Mucosa of descending colon (tissue), 3 donors: ENCODE results near the gene DIP2A. TPM values are rescaled to one million over a fixed set of nuclear protein-coding genes. Genes with fewer than 3 reads are reported as not detected.

Source experiments
- ATAC-seq: fragments of 200-7000 bp; cut with Tn5 transposase; one replicate; pipeline ENCODE4 v1.9.1; 2020; ENCODE audit warnings: mild to moderate bottlenecking, moderate library complexity
- DNase-seq, 3 donors: peaks; one replicate each; pipeline ENCODE4 v3.0.0-alpha.2; 2020
- H3K36me3 ChIP-seq: fragments of 200-600 bp; one replicate; pipeline ENCODE4 v1.8.0; 2021; ENCODE audit warnings: low read depth, mild to moderate bottlenecking
- H3K4me1 ChIP-seq: fragments of 200-600 bp; one replicate; pipeline ENCODE4 v1.8.0; 2021; ENCODE audit warnings: low read depth, mild to moderate bottlenecking
- H3K4me3 ChIP-seq: fragments of 200-600 bp; one replicate; pipeline ENCODE4 v1.8.0; 2021; ENCODE audit warnings: mild to moderate bottlenecking
- H3K9me3 ChIP-seq: fragments of 200-600 bp; one replicate; pipeline ENCODE4 v1.8.0; 2021; ENCODE audit warnings: mild to moderate bottlenecking
- CTCF ChIP-seq: fragments of 200-600 bp; IDR thresholded peaks from one replicate; pipeline ENCODE4 v1.8.0; 2022; ENCODE audit warnings: antibody characterized with exemption, mild to moderate bottlenecking
- intact Hi-C, 2 donors: fragments of 100-400 bp; cut with DNase I in 1 of 2; cut with micrococcal nuclease in 1 of 2; formaldehyde crosslinking; loops; one replicate each; pipeline versions ENCODE4 v1.11.0 to v1.11.1; 2022; cut with DNase I, micrococcal nuclease
- total RNA-seq, 3 donors: library from RNA; stranded (reverse); fragmentation: NEBNext Ultra II Directional in 2 of 3; extraction: Animal tissue kit (Norgen Biotek cat#: 25700) in 2 of 3; gene quantifications; one replicate each; pipeline versions ENCODE4 v1.2.1 to v1.2.4, GENCODE V29; 2021 to 2023
- donor health status: DM: no; HTN: no; CAD: no; lungs with moderate emphysema.
- donor health status: DM: no; HTN: no; CAD: no.
- donor health status: DM: no; HTN: yes; CAD: no.

The DIP2A gene
- total RNA-seq, 3 donors from 2014 or later, result 43.8 to 56.7 (median 49.3) TPM

GRCh38 chr21:46604975-46605766 is 146.5 kb downstream of the DIP2A start, which contains the start of gene S100B:
Gene S100B (minus strand): TSS chr21:46605082. CDS start chr21:46602415, 2,667 bp downstream.
- H3K4me3 ChIP-seq, result no peak within 1 kb of the TSS
- peak; percentile 22 for ATAC-seq
- no peak for TF ChIP-seq CTCF
- no peaks in the 10 kb centered on the region for H3K9me3 ChIP-seq
- no peaks in the 10 kb centered on the region for H3K4me1 ChIP-seq
- intact Hi-C loops, result no loop called here
- no peaks in the 10 kb centered on the region for H3K36me3 ChIP-seq
- no peak for DNase-seq

- ATAC-seq (peak; percentile 82), DNase-seq (peak; percentile 47 to 69 (median 55))
- Histone ChIP-seq H3K4me3 (no peak overlapping the region), H3K4me1 (no peaks in the 10 kb centered on the region), H3K9me3 (no peaks in the 10 kb centered on the region), H3K36me3 (no peaks in the 10 kb centered on the region)
- no peak for TF ChIP-seq CTCF
- intact Hi-C loops, result no loop called here
Measured at GRCh38 chr21:46605767-46606426, 147.2 kb downstream of the DIP2A start.

GRCh38 chr21:46606427-46606813 is 147.7 kb downstream of the DIP2A start:
- Histone ChIP-seq H3K4me1 (no peaks in the 10 kb centered on the region), H3K4me3 (no peak overlapping the region), H3K9me3 (no peaks in the 10 kb centered on the region), H3K36me3 (no peaks in the 10 kb centered on the region)
- DNase-seq (no peak), ATAC-seq (no peak)
- intact Hi-C loops, result no loop called here
- TF ChIP-seq CTCF, result no peak

GRCh38 chr21:46607636-46608035 is 148.9 kb downstream of the DIP2A start:
- intact Hi-C loops, result no loop called here
- no peak for DNase-seq
- TF ChIP-seq CTCF, result no peak
- H3K4me3 ChIP-seq, result no peak overlapping the region
- no peaks in the 10 kb centered on the region for H3K9me3 ChIP-seq
- ATAC-seq, result no peak
- no peaks in the 10 kb centered on the region for H3K4me1 ChIP-seq
- H3K36me3 ChIP-seq, result no peaks in the 10 kb centered on the region

GRCh38 chr21:46608672-46609111 is 150.0 kb downstream of the DIP2A start:
- DNase-seq, result no peak
- no peak overlapping the region for H3K4me3 ChIP-seq
- intact Hi-C loops, result no loop called here
- no peaks in the 10 kb centered on the region for H3K9me3 ChIP-seq
- ATAC-seq, result no peak
- no peaks in the 10 kb centered on the region for H3K36me3 ChIP-seq
- no peaks in the 10 kb centered on the region for H3K4me1 ChIP-seq
- TF ChIP-seq CTCF, result no peak
